ENCODE measurements around the gene KIF15.

KIF15 gene

DNA sequence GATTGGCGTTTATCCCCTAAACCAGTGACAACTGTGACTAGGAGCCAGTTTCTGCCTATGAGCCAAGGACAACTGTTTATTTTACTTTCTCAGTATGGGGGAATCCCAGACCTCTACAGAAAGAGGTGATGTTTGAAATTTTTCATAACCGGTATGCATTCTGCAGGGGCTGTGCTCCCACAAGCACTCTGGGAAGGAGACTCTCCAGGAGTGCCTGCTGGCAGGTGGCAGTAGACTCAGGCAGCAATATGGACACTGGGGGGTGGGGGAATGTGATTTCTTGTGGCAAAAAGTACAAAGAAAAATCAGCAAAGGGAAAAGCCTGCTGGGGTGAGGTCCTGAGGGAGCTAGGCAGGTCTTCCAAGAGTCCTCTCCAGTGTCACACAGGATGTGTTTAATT, 118.7 kb downstream of the KIF15 start:
- DNase-seq, result no peak

DNA sequence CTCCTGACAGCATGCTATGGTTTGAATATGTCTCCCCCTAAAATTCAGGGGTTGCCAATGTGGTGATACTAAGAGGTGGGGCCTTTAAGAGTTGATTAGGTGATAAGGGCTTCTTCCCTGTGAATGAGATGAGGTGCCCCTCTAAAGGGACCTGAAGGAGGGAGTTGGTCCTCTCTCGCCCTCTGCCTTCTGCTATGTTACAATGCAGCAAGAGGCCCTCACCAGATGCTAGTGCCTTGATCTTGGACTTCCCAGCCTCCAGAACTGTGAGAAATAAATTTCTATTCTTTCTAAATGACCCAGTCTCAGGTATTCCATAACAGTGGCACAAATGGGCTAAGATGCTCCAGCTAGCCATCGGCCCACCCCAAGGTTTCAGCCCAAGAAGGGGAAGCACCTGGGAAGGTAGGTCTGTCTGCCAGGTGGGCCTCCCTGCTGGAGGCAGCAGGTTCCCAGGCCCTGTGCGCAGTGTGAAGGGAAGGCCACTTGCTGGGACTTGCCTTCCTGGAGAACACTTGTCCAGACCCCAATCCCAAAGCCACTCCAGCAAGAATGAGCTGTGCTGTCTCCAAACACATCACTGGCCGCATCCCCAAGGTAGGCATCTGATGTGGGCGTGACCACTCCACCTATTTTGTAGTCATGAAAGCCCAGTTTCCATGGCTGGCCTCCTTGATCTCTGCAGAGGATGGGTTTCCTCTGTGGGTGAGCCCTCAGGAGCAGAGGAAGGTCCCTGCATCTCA, 121.8 kb downstream of the KIF15 start:
- DNase-seq, result no peak

DNA sequence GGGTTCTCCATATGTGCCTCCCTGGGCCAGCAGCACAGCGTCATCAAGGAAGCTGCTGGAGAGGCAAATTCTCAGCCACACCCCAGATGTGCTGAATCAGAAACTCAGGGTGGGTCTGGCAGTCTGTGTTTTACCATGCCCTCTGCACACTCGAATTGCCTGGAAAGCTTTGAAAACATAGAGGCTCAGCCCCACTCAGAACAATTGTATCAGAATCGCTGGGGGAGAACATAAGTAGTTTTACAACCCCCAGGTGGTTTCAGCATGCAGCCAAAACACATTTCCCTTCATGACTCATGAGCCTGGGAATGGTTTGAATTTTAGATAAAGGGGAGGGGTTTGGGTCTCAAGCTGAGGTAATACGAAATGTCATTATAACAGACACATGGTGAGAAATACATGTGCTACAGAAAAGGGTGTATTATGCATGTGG, 122.4 kb downstream of the KIF15 start:
- DNase-seq, result peak; percentile 98

GRCh38 chr3:44885618-44886017, 124.0 kb downstream of the KIF15 start:
- peak; percentile 95 for DNase-seq

DNA sequence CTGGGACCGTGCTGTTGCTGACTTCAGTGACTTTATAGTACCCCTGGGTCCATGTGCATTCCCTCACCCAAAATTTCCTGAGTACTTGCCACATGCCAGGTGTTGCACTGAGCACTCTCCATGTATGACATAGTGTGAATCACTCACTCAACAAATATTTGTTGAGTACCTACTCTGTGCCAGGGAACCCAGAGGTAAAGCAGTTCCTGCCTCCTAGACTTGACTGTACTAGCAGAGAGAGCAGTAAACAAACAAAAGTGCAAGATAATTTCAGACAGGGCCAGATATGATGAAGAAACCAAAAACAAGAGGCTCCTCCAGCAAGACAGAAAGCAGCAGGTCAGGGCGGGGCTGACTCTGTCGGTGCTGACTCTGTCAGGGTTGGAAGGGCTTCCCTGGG, 125.0 kb downstream of the KIF15 start:
- DNase-seq, result no peak

GRCh38 chr3:44887101-44887500, 125.5 kb downstream of the KIF15 start:
- no peak for DNase-seq

- DNase-seq, result no peak
Observed at GRCh38 chr3:44890258-44890657, 128.7 kb downstream of the KIF15 start.

DNA sequence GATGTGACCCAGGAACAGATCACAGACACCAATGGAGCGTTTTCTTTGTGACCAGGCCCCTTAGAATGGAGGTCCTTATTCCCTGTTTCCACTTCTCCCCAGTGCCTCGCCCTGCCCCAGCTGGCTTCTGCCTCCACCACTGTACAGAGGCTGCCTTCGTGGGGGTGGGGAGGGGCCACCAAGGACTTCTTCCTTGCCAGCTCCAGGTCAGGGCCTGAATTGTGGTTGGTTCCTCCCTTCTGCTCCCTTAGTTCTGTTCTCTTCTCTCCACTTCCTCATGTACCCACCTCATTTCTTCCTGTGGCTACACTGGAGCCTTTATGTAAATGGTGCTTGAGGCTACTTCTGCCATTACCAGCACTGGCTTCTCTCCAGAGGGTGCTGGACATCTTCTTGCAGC, 129.3 kb downstream of the KIF15 start:
- no peak for DNase-seq

DNA sequence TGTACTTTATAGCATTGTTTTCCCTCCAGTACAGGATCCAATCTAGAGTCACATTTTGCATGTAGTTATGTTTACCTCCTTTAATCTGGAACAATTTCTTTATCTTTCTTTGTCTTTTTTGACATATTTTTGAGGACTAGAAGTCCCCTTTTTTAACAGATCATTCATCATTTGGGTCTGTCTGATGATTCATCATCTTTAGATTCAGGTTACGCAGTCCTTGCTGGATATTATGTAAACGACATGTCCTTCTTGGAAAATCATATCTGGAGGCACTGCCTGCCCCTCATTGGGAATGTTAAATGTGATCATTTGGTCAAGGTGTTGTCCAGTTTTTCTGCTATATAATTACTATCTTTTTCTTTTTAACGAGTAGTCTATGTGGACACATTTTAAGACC, 131.1 kb downstream of the KIF15 start:
- DNase-seq, result peak; percentile 19

GRCh38 chr3:44893097-44893496, 131.5 kb downstream of the KIF15 start:
- DNase-seq, result peak; percentile 76

DNA sequence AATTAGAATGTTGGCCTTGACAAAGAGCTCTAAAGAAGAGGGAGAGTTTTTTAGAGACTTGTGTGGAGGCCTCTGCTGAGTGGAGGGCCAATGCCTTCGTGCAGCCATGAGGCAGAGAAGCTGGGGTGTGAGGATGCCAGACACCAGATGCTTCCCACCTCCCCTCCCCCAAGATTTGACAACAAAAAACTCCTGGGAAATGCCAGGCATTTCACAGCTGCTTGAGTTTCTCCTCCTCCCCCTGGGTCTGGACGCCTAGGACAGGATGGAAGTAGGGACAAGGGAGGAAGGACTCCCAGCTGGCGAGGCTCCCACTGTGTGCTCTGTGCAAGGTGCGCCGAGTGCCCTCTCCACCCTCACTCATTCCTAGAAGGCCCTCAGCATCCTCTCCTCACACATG, 132.9 kb downstream of the KIF15 start:
- peak; percentile 38 for DNase-seq

DNA sequence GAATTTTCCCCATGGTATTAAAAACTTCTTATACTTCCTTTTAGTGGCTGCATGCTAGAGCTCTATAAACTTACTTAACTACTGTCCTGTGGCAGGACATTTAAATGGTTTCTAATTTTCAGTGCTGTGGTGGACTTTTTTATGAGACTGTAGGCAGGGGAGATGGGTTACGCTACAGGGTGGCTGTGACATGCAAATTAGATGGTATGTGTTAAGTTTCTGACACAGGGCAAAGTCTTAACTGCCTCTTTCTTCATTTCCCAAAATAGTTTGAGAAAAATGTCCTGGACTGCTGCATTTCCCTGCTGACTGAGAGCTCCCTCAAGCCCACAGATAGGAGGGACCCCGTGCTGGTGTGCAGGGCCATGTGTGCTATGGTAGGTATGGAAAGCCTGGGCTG, 134.8 kb downstream of the KIF15 start:
- no peak for DNase-seq

- DNase-seq, result no peak
Observed at GRCh38 chr3:44899683-44900367, 138.2 kb downstream of the KIF15 start.

- no peak for DNase-seq
Observed at GRCh38 chr3:44902628-44903027, 141.0 kb downstream of the KIF15 start.
